ENCODE results near the gene C1QTNF7. TPM values are rescaled to one million over a fixed set of nuclear protein-coding genes. Genes with fewer than 3 reads are reported as not detected.

C1QTNF7 gene
- total and polyA plus RNA-seq, 12 donors, result 0.30 to 2.7 (median 1.5) TPM

DNA sequence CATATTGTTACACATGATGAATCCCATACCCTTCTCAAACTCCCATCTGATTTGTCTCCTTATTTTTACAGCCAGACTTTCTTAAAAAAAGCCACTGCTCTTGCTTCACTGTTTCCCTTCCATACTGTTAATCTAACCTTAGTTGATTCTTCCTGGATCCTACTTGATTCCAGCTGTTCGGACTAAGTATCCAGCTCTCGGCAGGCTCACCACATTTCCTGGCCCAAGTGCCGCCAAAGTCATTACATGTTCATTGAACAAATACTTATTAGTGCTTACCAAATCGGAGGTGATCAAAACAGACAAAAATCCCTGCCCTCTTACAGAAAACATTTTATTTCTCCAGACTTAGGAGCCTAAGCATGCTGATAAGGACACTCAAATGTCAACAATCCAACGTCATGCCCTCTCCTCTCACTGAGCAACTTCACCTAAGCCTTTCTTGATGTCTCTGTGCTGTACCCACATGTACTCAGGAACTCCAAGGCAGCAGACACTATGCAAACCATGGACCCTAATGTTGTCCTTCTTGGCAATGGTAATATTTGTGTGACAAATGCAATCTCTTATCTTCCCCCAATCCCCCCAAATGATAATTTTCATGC lies 45.1 kb upstream of the C1QTNF7 start:
- intact Hi-C loops (cut with DNase I), result no loop called here
- Histone ChIP-seq H3K9me3 (no peaks in the 10 kb centered on the region), H3K27ac (peak overlapping the region in 1 of 10 donors; percentile 16), H3K27me3 (no peaks in the 10 kb centered on the region), H3K4me3 (no peak overlapping the region), H3K4me1 (peaks cover 0 to 34% (median 10%) of the 10 kb centered on the region in 9 donors), H3K36me3 (no peaks in the 10 kb centered on the region)
- WGBS, 2 donors, result 70 to 72% methylated on average over 5 of the region's 5 CpGs
- TF ChIP-seq, protein P1, sequence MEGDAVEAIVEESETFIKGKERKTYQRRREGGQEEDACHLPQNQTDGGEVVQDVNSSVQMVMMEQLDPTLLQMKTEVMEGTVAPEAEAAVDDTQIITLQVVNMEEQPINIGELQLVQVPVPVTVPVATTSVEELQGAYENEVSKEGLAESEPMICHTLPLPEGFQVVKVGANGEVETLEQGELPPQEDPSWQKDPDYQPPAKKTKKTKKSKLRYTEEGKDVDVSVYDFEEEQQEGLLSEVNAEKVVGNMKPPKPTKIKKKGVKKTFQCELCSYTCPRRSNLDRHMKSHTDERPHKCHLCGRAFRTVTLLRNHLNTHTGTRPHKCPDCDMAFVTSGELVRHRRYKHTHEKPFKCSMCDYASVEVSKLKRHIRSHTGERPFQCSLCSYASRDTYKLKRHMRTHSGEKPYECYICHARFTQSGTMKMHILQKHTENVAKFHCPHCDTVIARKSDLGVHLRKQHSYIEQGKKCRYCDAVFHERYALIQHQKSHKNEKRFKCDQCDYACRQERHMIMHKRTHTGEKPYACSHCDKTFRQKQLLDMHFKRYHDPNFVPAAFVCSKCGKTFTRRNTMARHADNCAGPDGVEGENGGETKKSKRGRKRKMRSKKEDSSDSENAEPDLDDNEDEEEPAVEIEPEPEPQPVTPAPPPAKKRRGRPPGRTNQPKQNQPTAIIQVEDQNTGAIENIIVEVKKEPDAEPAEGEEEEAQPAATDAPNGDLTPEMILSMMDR (IDR thresholded peaks at IDR 0.05), result no peak
- DNase-seq (no peak), ATAC-seq (no peak)

DNA sequence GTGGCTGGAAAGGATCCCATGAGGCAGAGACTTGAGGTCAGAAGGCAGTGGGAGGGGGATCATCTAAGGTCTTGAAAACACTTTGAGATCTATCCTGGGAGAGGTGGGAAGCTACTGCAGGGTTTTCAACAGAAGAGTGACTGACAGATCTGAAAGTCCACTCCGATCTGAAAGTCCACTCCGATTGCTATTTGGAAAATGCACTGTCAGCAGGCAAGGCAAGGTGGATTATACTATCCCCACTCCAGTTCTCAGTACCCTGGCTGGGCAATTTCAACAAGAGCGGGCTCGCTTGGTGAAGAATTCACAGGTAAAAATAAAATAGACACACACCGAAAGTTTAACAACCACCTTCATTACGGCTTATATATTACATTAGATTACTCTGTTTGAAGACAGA lies 42.3 kb upstream of the C1QTNF7 start:
- TF ChIP-seq, protein P1 (IDR thresholded peaks at IDR 0.05), result no peak
- no peaks in the 10 kb centered on the region for H3K27me3 ChIP-seq
- no peaks in the 10 kb centered on the region for H3K9me3 ChIP-seq
- H3K4me3 ChIP-seq, result no peak overlapping the region
- intact Hi-C loops (cut with DNase I), result loop anchor here in 1 of 10 donors (5.0 kb wide), 1 partner anchor 133 kb away; no protein-coding TSS in a partner anchor
- H3K4me1 ChIP-seq, result peaks cover 0 to 22% (median 8%) of the 10 kb centered on the region in 9 donors
- peak overlapping the region in 6 of 10 donors; percentile 18 to 72 (median 53) for H3K27ac ChIP-seq
- DNase-seq, result no peak
- 75 to 77% methylated on average over 6 of the region's 6 CpGs for WGBS, 2 donors
- ATAC-seq, result peak in 1 of 8 donors; percentile 9
- no peaks in the 10 kb centered on the region for H3K36me3 ChIP-seq

DNA sequence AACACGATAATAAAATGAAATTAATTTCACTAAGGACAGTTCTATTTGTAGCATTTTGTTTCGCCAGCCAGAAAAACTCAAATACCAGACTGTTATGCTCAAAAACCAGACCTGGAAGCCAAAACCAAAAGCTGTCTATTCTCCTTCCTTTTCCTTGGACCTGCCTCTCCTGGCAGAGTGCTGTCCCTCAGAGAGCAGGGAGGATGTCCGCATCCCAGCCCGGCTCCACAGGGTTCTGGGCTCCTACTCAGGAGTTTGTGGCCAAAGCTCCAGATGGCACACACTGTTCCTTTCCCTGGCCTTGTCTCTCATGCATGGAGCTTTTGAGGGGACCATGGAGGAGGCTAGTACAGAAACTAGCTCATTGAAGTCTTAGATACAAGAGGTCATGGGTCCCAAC lies 41.9 kb upstream of the C1QTNF7 start:
- ATAC-seq, result peak; percentile 63 to 82 (median 72)
- Histone ChIP-seq H3K9me3 (no peaks in the 10 kb centered on the region), H3K36me3 (no peaks in the 10 kb centered on the region), H3K27me3 (no peaks in the 10 kb centered on the region), H3K27ac (peak overlapping the region in 5 of 10 donors; percentile 18 to 72 (median 54)), H3K4me1 (peaks cover 0 to 22% (median 8%) of the 10 kb centered on the region in 9 donors), H3K4me3 (no peak overlapping the region)
- WGBS, 2 donors, result 73 to 76% methylated on average over 4 of the region's 4 CpGs
- TF ChIP-seq, protein P1 (IDR thresholded peaks at IDR 0.05), result no peak
- peak in 1 of 2 donors; percentile 34 for DNase-seq
- intact Hi-C loops (cut with DNase I), result loop anchor here in 1 of 10 donors (5.0 kb wide), 1 partner anchor 134 kb away; no protein-coding TSS in a partner anchor

DNA sequence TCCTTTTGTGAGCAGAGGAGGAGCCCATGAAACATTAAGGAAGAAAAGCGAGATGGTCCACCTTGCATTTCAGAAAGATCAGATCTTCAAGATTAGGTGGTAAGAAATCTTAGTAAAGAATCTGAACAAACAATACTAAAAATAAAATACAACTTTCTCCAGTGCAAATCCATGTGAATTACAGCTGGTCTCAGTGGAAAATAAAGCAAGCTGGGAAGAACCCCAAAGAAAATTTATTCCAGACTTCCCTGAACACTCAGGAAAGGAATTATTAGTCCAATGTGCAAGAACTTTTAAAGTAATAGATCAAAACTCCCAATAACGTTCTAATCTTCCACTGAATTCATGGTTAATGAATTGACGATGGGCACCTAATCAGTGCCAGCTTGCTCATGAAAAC lies 37.3 kb upstream of the C1QTNF7 start:
- Histone ChIP-seq H3K4me1 (peaks cover 0 to 5% (median 0%) of the 10 kb centered on the region in 9 donors), H3K4me3 (no peak overlapping the region), H3K9me3 (no peaks in the 10 kb centered on the region), H3K27me3 (no peaks in the 10 kb centered on the region), H3K36me3 (no peaks in the 10 kb centered on the region), H3K27ac (no peak overlapping the region)
- DNase-seq (no peak), ATAC-seq (no peak)
- 81 to 82% methylated on average over 3 of the region's 3 CpGs for WGBS, 2 donors
- TF ChIP-seq, protein P1 (IDR thresholded peaks at IDR 0.05), result no peak
- intact Hi-C loops (cut with DNase I), result loop anchor here in 4 of 10 donors (10.0 kb wide), 1 partner anchor 156 kb away; no protein-coding TSS in a partner anchor
